HFFc6 (cell line): Measurements from ENCODE around the gene STT3B. TPM values are rescaled to one million over a fixed set of nuclear protein-coding genes. Genes with fewer than 3 reads are reported as not detected.

Source experiments
- DNase-seq: peaks from one replicate; pipeline ENCODE4 v3.0.0-alpha.2; 2018
- H3K27ac Mint-ChIP-seq: 2 replicates; pipeline ENCODE4 v1.8.0; 2020; ENCODE audit warnings: mild to moderate bottlenecking, mixed read lengths
- H3K27me3 Mint-ChIP-seq: 2 replicates; pipeline ENCODE4 v1.8.0; 2021; ENCODE audit warnings: mild to moderate bottlenecking, moderate library complexity, mixed read lengths; ENCODE audit not compliant: insufficient read depth
- H3K36me3 Mint-ChIP-seq: 2 replicates; pipeline ENCODE4 v1.8.0; 2021; ENCODE audit warnings: low read depth, mixed read lengths
- H3K4me1 Mint-ChIP-seq: 2 replicates; pipeline ENCODE4 v1.8.0; 2020; ENCODE audit warnings: low read depth, mixed read lengths
- H3K4me3 Mint-ChIP-seq: 2 replicates; pipeline ENCODE4 v1.8.0; 2020; ENCODE audit warnings: mild to moderate bottlenecking, moderate library complexity, mixed read lengths
- H3K9me3 Mint-ChIP-seq: 2 replicates; pipeline ENCODE4 v1.8.0; 2020; ENCODE audit warnings: mild to moderate bottlenecking, mixed read lengths
- total RNA-seq, 6 experiments: library from RNA; stranded (reverse); fragmentation: NEBNext Ultra II Directional; extraction: Animal tissue kit (Norgen Biotek cat#: 25700); gene quantifications; 2 replicates in 1 of 6; 3 replicates in 5 of 6; pipeline ENCODE4 v1.2.3, GENCODE V29; 2021
- TF ChIP-seq, protein P1 (sequence below): fragments of 200-600 bp; sonication (generic); IDR thresholded peaks from 2 replicates; pipeline ENCODE4 v1.5.0; 2021; ENCODE audit warnings: antibody characterized with exemption, mild to moderate bottlenecking

Gene STT3B
- total RNA-seq, 6 experiments from 2014 or later = 124 to 153 (median 135) TPM

DNA sequence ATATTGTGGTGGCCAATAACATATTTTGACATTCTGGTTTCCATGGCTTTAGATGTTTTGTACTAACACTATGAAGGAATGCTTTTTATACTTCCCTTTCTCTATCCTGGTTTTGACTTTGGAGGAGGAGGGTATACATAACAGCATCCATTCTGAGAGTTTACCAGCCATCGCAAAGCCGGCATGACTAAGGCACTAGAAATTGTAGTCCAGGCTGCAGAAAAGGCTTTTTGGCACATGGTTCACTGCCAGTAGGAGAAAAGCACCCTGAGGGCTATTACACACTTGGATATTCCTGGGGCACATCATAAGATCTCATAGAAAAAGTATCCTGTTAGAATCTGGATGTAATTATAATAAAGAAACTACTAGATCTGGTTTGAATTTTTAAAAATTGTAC is 101.8 kb downstream of the STT3B start:
- no peaks in the 10 kb centered on the region for H3K27me3 Mint-ChIP-seq
- peak overlapping the region; percentile 72 for H3K4me3 Mint-ChIP-seq
- peak overlapping the region; percentile 91 for H3K27ac Mint-ChIP-seq
- peaks cover 18% of the 10 kb centered on the region for H3K36me3 Mint-ChIP-seq
- peaks cover 38% of the 10 kb centered on the region for H3K4me1 Mint-ChIP-seq
- H3K9me3 Mint-ChIP-seq = no peaks in the 10 kb centered on the region
- TF ChIP-seq, protein P1, sequence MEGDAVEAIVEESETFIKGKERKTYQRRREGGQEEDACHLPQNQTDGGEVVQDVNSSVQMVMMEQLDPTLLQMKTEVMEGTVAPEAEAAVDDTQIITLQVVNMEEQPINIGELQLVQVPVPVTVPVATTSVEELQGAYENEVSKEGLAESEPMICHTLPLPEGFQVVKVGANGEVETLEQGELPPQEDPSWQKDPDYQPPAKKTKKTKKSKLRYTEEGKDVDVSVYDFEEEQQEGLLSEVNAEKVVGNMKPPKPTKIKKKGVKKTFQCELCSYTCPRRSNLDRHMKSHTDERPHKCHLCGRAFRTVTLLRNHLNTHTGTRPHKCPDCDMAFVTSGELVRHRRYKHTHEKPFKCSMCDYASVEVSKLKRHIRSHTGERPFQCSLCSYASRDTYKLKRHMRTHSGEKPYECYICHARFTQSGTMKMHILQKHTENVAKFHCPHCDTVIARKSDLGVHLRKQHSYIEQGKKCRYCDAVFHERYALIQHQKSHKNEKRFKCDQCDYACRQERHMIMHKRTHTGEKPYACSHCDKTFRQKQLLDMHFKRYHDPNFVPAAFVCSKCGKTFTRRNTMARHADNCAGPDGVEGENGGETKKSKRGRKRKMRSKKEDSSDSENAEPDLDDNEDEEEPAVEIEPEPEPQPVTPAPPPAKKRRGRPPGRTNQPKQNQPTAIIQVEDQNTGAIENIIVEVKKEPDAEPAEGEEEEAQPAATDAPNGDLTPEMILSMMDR = no peak
- DNase-seq = peak; percentile 95

DNA sequence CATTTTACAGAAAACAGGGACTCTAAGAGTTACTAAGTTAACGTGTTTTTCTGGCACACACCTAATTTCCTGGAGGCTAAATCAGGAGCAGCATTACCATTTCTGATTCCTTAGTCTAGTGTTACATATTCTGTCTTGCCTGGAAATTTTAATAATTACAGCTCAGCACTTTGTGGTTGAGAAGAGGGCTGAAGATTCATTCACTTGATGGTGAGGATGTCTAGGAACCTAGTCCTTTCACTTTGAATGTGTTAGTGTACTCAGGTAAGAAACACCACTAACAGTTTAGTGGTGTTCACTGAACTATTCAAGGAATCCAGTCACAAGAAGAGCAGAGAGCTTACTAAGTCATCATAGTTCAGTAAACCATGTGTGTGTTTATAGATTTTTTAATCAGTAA is 102.8 kb downstream of the STT3B start:
- Mint-ChIP-seq H3K27me3 (no peaks in the 10 kb centered on the region), H3K4me1 (peaks cover 38% of the 10 kb centered on the region), H3K36me3 (peaks cover 10% of the 10 kb centered on the region), H3K9me3 (no peaks in the 10 kb centered on the region), H3K27ac (peak overlapping the region; percentile 91), H3K4me3 (peak overlapping the region; percentile 72)
- TF ChIP-seq, protein P1 = no peak
- DNase-seq = no peak

DNA sequence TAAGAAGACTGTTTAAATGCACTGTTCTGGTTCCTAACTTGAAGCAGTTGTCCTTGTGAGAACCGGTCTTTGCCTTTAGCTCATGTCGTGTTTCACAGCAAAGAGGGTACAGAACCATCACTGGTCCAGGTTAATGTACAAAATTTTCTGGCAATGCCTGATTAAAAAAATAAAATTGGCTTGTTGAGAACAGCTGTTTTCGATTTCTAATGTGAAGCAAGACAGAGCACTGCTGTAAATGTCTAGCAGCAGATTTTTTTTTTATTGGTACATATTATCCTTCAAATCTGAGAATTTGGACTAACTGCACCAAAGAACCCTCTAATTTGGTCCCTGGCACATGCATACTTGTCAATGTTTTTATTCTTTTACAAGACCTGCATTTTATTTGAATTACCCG is 103.3 kb downstream of the STT3B start:
- no peaks in the 10 kb centered on the region for H3K27me3 Mint-ChIP-seq
- H3K36me3 Mint-ChIP-seq = peaks cover 10% of the 10 kb centered on the region
- no peak for DNase-seq
- no peaks in the 10 kb centered on the region for H3K9me3 Mint-ChIP-seq
- TF ChIP-seq, protein P1 = no peak
- H3K4me3 Mint-ChIP-seq = 0 out of 2 replicates have a peak overlapping the region, but pooled peaks have one; percentile 72
- H3K4me1 Mint-ChIP-seq = peaks cover 38% of the 10 kb centered on the region
- H3K27ac Mint-ChIP-seq = peak overlapping the region; percentile 91

DNA sequence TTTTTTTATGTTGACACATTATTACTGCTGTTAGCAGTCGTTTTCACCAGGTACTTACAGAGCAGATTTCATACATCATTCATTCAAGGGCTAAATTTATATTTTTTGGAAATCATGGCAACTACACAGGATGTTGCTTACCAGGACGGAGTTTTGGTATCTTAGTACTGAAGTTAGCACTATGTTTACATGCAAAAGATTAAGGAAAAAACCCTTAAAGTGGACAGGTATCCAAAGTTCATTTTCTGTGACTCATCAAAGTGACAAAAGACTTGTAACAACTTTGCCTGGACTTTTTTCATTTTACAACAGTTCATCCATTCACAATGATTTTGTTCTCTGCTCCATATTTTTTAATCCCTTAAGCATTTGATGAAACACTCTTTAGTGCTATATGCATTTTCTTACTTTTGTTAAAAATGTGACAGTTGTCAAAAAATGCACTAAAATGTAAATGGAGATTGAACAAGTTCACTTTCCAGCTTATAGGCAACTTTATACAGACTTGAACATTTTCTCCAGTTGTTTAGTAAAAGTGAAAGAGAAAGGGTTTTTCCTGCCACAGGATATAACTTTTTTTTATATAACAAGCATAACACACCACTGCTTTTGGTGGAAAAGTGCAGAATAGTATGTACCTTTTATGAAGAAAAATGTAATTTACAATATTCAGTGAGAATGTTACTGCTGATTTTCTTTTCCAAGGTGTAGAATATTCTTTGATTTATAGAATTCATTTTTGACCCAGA is 104.1 kb downstream of the STT3B start:
- TF ChIP-seq, protein P1 = no peak
- no peaks in the 10 kb centered on the region for H3K9me3 Mint-ChIP-seq
- DNase-seq = no peak
- H3K4me1 Mint-ChIP-seq = peaks cover 38% of the 10 kb centered on the region
- peaks cover 10% of the 10 kb centered on the region for H3K36me3 Mint-ChIP-seq
- no peak overlapping the region for H3K27ac Mint-ChIP-seq
- no peaks in the 10 kb centered on the region for H3K27me3 Mint-ChIP-seq
- no peak overlapping the region for H3K4me3 Mint-ChIP-seq

DNA sequence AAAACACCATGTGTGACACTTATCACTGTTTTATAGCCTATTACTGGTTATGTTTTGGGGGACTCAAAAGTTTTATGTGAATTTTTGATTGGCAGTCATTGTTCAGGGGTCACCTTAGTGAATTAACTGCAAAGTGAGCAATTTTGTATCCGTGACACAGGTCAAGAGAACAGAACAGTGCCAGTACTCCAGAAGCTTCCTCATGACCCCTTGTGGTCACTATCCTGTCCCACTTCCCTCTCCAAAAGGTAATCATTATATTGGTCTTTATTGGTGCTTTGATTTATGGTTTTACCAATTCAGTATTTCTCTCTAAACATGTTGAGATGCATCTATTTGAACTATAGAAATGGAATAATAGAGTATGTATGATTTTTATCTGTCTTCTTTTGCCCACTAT is 107.1 kb downstream of the STT3B start:
- no peak overlapping the region for H3K4me3 Mint-ChIP-seq

More for the DNA sequence above, 107.1 kb downstream of the STT3B start:
- Mint-ChIP-seq H3K9me3 (no peaks in the 10 kb centered on the region), H3K36me3 (peaks cover 8% of the 10 kb centered on the region), H3K27ac (no peak overlapping the region), H3K4me1 (peaks cover 20% of the 10 kb centered on the region), H3K27me3 (no peaks in the 10 kb centered on the region)
- DNase-seq = no peak
- TF ChIP-seq, protein P1 = peak; percentile 27; the same call in 1 of the 2 replicates
